GM19099 (cell line): Measurements from ENCODE around the gene RNASE8.

Source experiments
- POLR2A ChIP-seq: IDR thresholded peaks from 3 replicates; pipeline ENCODE4 v1.6.1; 2011; ENCODE audit warnings: low read depth; ENCODE audit not compliant: insufficient read length; ENCODE audit errors: extremely low read depth

The RNASE8 gene

GRCh38 chr14:21039585-21040369 lies 17.8 kb upstream of the RNASE8 start:
- TF ChIP-seq POLR2A: no peak

- no peak for TF ChIP-seq POLR2A
Observed at GRCh38 chr14:21040370-21040925, 17.2 kb upstream of the RNASE8 start.

GRCh38 chr14:21041676-21042433 lies 15.8 kb upstream of the RNASE8 start, which contains the start of gene RNASE7:
RNASE7 (plus strand) TSS chr14:21042362; CDS start chr14:21042993, 631 bp downstream.
- TF ChIP-seq POLR2A: no peak

GRCh38 chr14:21042918-21043317 lies 14.7 kb upstream of the RNASE8 start:
- no peak for TF ChIP-seq POLR2A

GRCh38 chr14:21043387-21043973 lies 14.1 kb upstream of the RNASE8 start:
- no peak for TF ChIP-seq POLR2A

- no peak for TF ChIP-seq POLR2A
Observed at GRCh38 chr14:21043974-21044618, 13.5 kb upstream of the RNASE8 start.

GRCh38 chr14:21047378-21047781 lies 10.2 kb upstream of the RNASE8 start:
- TF ChIP-seq POLR2A: no peak

- no peak for TF ChIP-seq POLR2A
Observed at GRCh38 chr14:21048638-21049037, 9.0 kb upstream of the RNASE8 start.

- no peak for TF ChIP-seq POLR2A
Observed at GRCh38 chr14:21049271-21049673, 8.3 kb upstream of the RNASE8 start.

- no peak for TF ChIP-seq POLR2A
Observed at GRCh38 chr14:21050597-21050996, 7.0 kb upstream of the RNASE8 start.

GRCh38 chr14:21053184-21054122 lies 4.2 kb upstream of the RNASE8 start:
- no peak for TF ChIP-seq POLR2A

GRCh38 chr14:21054123-21054767 lies 3.4 kb upstream of the RNASE8 start:
- TF ChIP-seq POLR2A: no peak

GRCh38 chr14:21054768-21055145 lies 2.9 kb upstream of the RNASE8 start:
- no peak for TF ChIP-seq POLR2A
